Measurements from ENCODE around the gene VPS4A. TPM values are rescaled to one million over a fixed set of nuclear protein-coding genes. Genes with fewer than 3 reads are reported as not detected.

Gene VPS4A
- total and polyA plus RNA-seq, 3 donors from 2014 or later = 31.9 to 43.1 (median 39.8) TPM

GRCh38 chr16:69270831-69271230 lies 40.3 kb upstream of the VPS4A start:
- no peak for TF ChIP-seq CTCF (IDR thresholded peaks at IDR 0.05)
- no peak for TF ChIP-seq POLR2A (IDR thresholded peaks at IDR 0.05)
- no peaks in the 10 kb centered on the region for H3K36me3 ChIP-seq (ENCODE audit: low read depth, missing control alignments)
- H3K9me3 ChIP-seq = no peaks in the 10 kb centered on the region
- no peak overlapping the region for H3K4me3 ChIP-seq
- intact Hi-C loops (cut with DNase I; ENCODE audit: low total_unique reads) = no loop called here
- H3K4me1 ChIP-seq = no peaks in the 10 kb centered on the region
- WGBS, 2 donors = 89 to 98% methylated on average over 2 of the region's 2 CpGs
- H3K27ac ChIP-seq = no peak overlapping the region
- no peak for DNase-seq
- H3K27me3 ChIP-seq = no peaks in the 10 kb centered on the region

- H3K36me3 ChIP-seq (ENCODE audit: low read depth, missing control alignments) = no peaks in the 10 kb centered on the region
- H3K4me3 ChIP-seq = no peak overlapping the region
- H3K27me3 ChIP-seq = no peaks in the 10 kb centered on the region
- no peak overlapping the region for H3K27ac ChIP-seq
- no peak for TF ChIP-seq CTCF (IDR thresholded peaks at IDR 0.05)
- no peak for TF ChIP-seq POLR2A (IDR thresholded peaks at IDR 0.05)
- H3K4me1 ChIP-seq = peaks cover 10% of the 10 kb centered on the region
- no peak for DNase-seq
- H3K9me3 ChIP-seq = no peaks in the 10 kb centered on the region
- 83 to 86% methylated on average over 4 of the region's 4 CpGs for WGBS, 2 donors
- intact Hi-C loops (cut with DNase I; ENCODE audit: low total_unique reads) = no loop called here
Observed at GRCh38 chr16:69273009-69273408, 38.1 kb upstream of the VPS4A start.

GRCh38 chr16:69274699-69275235 lies 36.4 kb upstream of the VPS4A start:
- Histone ChIP-seq H3K36me3 (ENCODE audit: low read depth, missing control alignments) (no peaks in the 10 kb centered on the region), H3K27me3 (no peaks in the 10 kb centered on the region), H3K4me1 (peaks cover 10% of the 10 kb centered on the region), H3K27ac (peak overlapping the region in 1 of 2 donors; percentile 66), H3K4me3 (no peak overlapping the region), H3K9me3 (no peaks in the 10 kb centered on the region)
- 75 to 79% methylated on average over 4 of the region's 4 CpGs for WGBS, 2 donors
- no peak for TF ChIP-seq POLR2A (IDR thresholded peaks at IDR 0.05)
- no peak for TF ChIP-seq CTCF (IDR thresholded peaks at IDR 0.05)
- intact Hi-C loops (cut with DNase I; ENCODE audit: low total_unique reads) = no loop called here
- no peak for DNase-seq

- no peak for TF ChIP-seq CTCF (IDR thresholded peaks at IDR 0.05)
- TF ChIP-seq POLR2A (IDR thresholded peaks at IDR 0.05) = no peak
- intact Hi-C loops (cut with DNase I; ENCODE audit: low total_unique reads) = no loop called here
- H3K27ac ChIP-seq = peak overlapping the region in 1 of 2 donors; percentile 66
- no peaks in the 10 kb centered on the region for H3K36me3 ChIP-seq (ENCODE audit: low read depth, missing control alignments)
- H3K4me3 ChIP-seq = no peak overlapping the region
- no peaks in the 10 kb centered on the region for H3K9me3 ChIP-seq
- H3K27me3 ChIP-seq = no peaks in the 10 kb centered on the region
- DNase-seq = peak; percentile 69
- H3K4me1 ChIP-seq = peaks cover 10% of the 10 kb centered on the region
- WGBS, 2 donors = 42 to 51% methylated on average over 7 of the region's 7 CpGs
Observed at GRCh38 chr16:69276148-69277115, 34.7 kb upstream of the VPS4A start.

All from testis (tissue), 3 donors.